Endodermal cell (in vitro differentiated cells): ENCODE results near the gene MTHFD2. TPM values are rescaled to one million over a fixed set of nuclear protein-coding genes. Genes with fewer than 3 reads are reported as not detected.

ENCODE experiments used
- DNase-seq: peaks from one replicate; pipeline ENCODE4 v3.0.0-alpha.2; 2017
- H3K27ac ChIP-seq: 2 replicates; pipeline ENCODE4 v1.5.1; 2013; ENCODE audit warnings: mild to moderate bottlenecking, low read depth, low read length, moderate library complexity
- H3K27me3 ChIP-seq: 2 replicates; pipeline ENCODE4 v1.6.1; 2013; ENCODE audit warnings: mild to moderate bottlenecking, low read length, moderate library complexity; ENCODE audit not compliant: insufficient read depth, control insufficient read depth, poor library complexity, severe bottlenecking
- H3K36me3 ChIP-seq: 2 replicates; pipeline ENCODE4 v1.7.0; 2013; ENCODE audit warnings: mild to moderate bottlenecking, low read length, moderate library complexity; ENCODE audit not compliant: control insufficient read depth, insufficient read depth
- H3K4me1 ChIP-seq: one replicate; pipeline ENCODE4 v1.7.0; 2013; ENCODE audit warnings: low read length; ENCODE audit not compliant: control insufficient read depth, insufficient read depth
- H3K4me3 ChIP-seq: 2 replicates; pipeline ENCODE4 v1.5.1; 2013; ENCODE audit warnings: mild to moderate bottlenecking, low read length, moderate library complexity
- H3K9ac ChIP-seq: 2 replicates; pipeline ENCODE4 v1.6.1; 2013; ENCODE audit warnings: mild to moderate bottlenecking, low read length, moderate library complexity; ENCODE audit not compliant: poor library complexity, severe bottlenecking; ENCODE audit errors: extremely low read depth
- H3K9me3 ChIP-seq: 2 replicates; pipeline ENCODE4 v1.6.1; 2013; ENCODE audit warnings: mild to moderate bottlenecking, low read length, moderate library complexity; ENCODE audit not compliant: control insufficient read depth
- H3K27ac Mint-ChIP-seq: 2 replicates; pipeline ENCODE4 v1.8.0; 2020; ENCODE audit warnings: mixed read lengths
- H3K27me3 Mint-ChIP-seq: 2 replicates; pipeline ENCODE4 v1.8.0; 2021; ENCODE audit warnings: mild to moderate bottlenecking, mixed read lengths; ENCODE audit not compliant: insufficient read depth
- H3K36me3 Mint-ChIP-seq: 2 replicates; pipeline ENCODE4 v1.8.0; 2020; ENCODE audit warnings: low read depth, mixed read lengths
- H3K4me1 Mint-ChIP-seq: 2 replicates; pipeline ENCODE4 v1.8.0; 2020; ENCODE audit warnings: mixed read lengths
- H3K4me3 Mint-ChIP-seq: 2 replicates; pipeline ENCODE4 v1.8.0; 2020; ENCODE audit warnings: mild to moderate bottlenecking, moderate library complexity, mixed read lengths
- H3K9me3 Mint-ChIP-seq: 2 replicates; pipeline ENCODE4 v1.8.0; 2020; ENCODE audit warnings: mild to moderate bottlenecking, mixed read lengths
- CTCF ChIP-seq: fragments of 200-600 bp; sonication (generic); conservative IDR thresholded peaks from 2 replicates; pipeline ENCODE4 v1.5.0; 2021; ENCODE audit warnings: antibody characterized with exemption, mild to moderate bottlenecking
- WGBS, 2 experiments: methylation state at CpG; one replicate each; pipeline versions ENCODE4 v1.1.5 to v1.1.7; 2013; ENCODE audit warnings: missing lambda C conversion rate in 2 of 2, mixed read lengths in 1 of 2; ENCODE audit not compliant: insufficient coverage in 1 of 2, insufficient read length in 1 of 2; 5-methylcytosine and 5-hydroxymethylcytosine counted together
- long read RNA-seq, 4 experiments: library from polyadenylated mRNA in 2 of 4; library from RNA in 1 of 4; library from capped mRNA in 1 of 4; stranded (forward) in 3 of 4; unstranded in 1 of 4; transcript quantifications; one replicate each; pipeline ENCODE4 v2.0.0, GENCODE V29; 2020 to 2021; ENCODE audit warnings: inconsistent platforms in 1 of 4
- polyA plus RNA-seq, 2 experiments: library from polyadenylated mRNA; stranded (reverse); fragments of 50-300 nt; gene quantifications; one replicate each; pipeline ENCODE4 v1.2.3, GENCODE V29; 2013
- total RNA-seq, 2 donors: library from RNA; stranded (reverse); fragmentation: NEBNext Ultra II Directional in 1 of 2; extraction: Animal tissue kit (Norgen Biotek cat#: 25700) in 1 of 2; gene quantifications; 2 replicates in 1 of 2; 3 replicates in 1 of 2; pipeline ENCODE4 v1.2.1, GENCODE V29; 2021

Gene MTHFD2
- 10 to 100 TPM; 77.4 to 84.5 TPM for total RNA-seq
- polyA plus RNA-seq (2013, experiment 1 of 2) = 104 TPM
- 72.4 TPM for polyA plus RNA-seq (2013, experiment 2 of 2)
- long read RNA-seq, experiment 1, full-length matches to known transcripts = 16 of 32 reads
- long read RNA-seq, experiment 1, partial matches to known transcripts = 7 of 32 reads
- long read RNA-seq, experiment 1, other reads (novel, unspliced or antisense) = 9 of 32 reads
- long read RNA-seq, experiment 2, full-length matches to known transcripts = 108 of 130 reads
- long read RNA-seq, experiment 2, partial matches to known transcripts = 6 of 130 reads
- long read RNA-seq, experiment 2, other reads (novel, unspliced or antisense) = 16 of 130 reads
- long read RNA-seq, experiment 3, full-length matches to known transcripts = 446 of 548 reads
- long read RNA-seq, experiment 3, partial matches to known transcripts = 8 of 548 reads
- long read RNA-seq, experiment 3, other reads (novel, unspliced or antisense) = 94 of 548 reads
- long read RNA-seq, experiment 4, full-length matches to known transcripts = 120 of 170 reads
- long read RNA-seq, experiment 4, partial matches to known transcripts = 30 of 170 reads
- long read RNA-seq, experiment 4, other reads (novel, unspliced or antisense) = 20 of 170 reads

- peak; percentile 98 for DNase-seq
- no peaks in the 10 kb centered on the region for H3K9me3 ChIP-seq
- WGBS, 2 experiments = 0 to 1% methylated on average over 27 to 96 of the region's 96 CpGs
- peak within 1 kb of the TSS; percentile 100 for H3K27ac ChIP-seq
- Mint-ChIP-seq H3K27ac (peak within 1 kb of the TSS; percentile 100), H3K4me3 (peak within 1 kb of the TSS; percentile 87), H3K36me3 (peaks cover 4% of the 10 kb centered on the region), H3K4me1 (peaks cover 21% of the 10 kb centered on the region), H3K9me3 (no peaks in the 10 kb centered on the region), H3K27me3 (peaks cover 11% of the 10 kb centered on the region)
- peaks cover 24% of the 10 kb centered on the region for H3K36me3 ChIP-seq
- TF ChIP-seq CTCF = peak; percentile 85
- H3K27me3 ChIP-seq = no peaks in the 10 kb centered on the region
- peak within 1 kb of the TSS; percentile 97 for H3K4me3 ChIP-seq
- H3K9ac ChIP-seq = peak within 1 kb of the TSS; percentile 98
- H3K4me1 ChIP-seq = peaks cover 3% of the 10 kb centered on the region
These were observed at the start of gene MTHFD2 for GRCh38 chr2:74198461-74199274. Gene MTHFD2 (plus strand): TSS chr2:74198615. CDS start chr2:74198642, 27 bp downstream.

- Mint-ChIP-seq H3K36me3 (peaks cover 17% of the 10 kb centered on the region), H3K27ac (no peak overlapping the region), H3K4me1 (no peaks in the 10 kb centered on the region), H3K4me3 (no peak overlapping the region), H3K27me3 (no peaks in the 10 kb centered on the region), H3K9me3 (no peaks in the 10 kb centered on the region)
- Histone ChIP-seq H3K9ac (no peak overlapping the region), H3K9me3 (no peaks in the 10 kb centered on the region), H3K27ac (no peak overlapping the region), H3K4me1 (peaks cover 3% of the 10 kb centered on the region), H3K36me3 (peaks cover 34% of the 10 kb centered on the region), H3K4me3 (peak overlapping the region; percentile 78), H3K27me3 (no peaks in the 10 kb centered on the region)
- WGBS, 2 experiments = 96 to 100% methylated on average over 1 to 5 of the region's 5 CpGs
- TF ChIP-seq CTCF = no peak
- DNase-seq = no peak
These were observed 49.2 kb upstream of the MTHFD2 start for GRCh38 chr2:74149247-74149525.

DNA sequence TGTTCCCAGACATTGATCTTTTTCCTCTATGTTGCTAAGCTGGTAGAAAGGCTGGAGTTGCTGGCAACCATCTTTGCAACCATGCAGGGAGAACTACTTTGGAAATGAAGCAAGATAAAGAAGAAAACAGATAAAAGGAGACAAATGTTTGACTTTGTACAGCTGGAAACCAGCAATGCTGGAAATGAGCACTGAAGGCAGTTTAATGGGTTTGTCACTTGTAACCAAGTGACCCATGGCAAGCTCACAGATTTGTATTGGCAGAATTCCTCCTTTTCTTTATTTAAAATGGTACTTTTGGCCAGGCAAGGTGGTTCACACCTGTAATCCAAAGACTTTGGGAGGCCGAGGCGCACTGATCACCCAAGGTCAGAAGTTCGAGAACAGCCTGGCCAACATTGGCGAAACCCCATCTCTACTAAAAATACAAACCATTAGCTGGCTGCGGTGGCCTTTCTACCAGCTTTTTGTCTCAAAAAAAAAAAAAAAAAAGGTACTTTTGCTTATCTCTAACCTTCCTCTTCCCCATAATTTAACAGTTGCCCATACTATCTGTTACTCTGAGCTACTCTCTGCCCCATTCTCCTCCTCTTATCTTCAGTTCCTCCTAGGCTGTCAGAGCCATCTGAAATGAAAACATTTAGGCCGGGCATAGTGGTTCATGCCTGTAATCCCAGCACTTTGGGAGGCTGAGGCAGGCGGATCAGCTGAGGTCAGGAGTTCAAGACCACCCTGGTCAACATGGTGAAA is 48.7 kb upstream of the MTHFD2 start:
- no peaks in the 10 kb centered on the region for H3K9me3 Mint-ChIP-seq
- H3K27me3 ChIP-seq = no peaks in the 10 kb centered on the region
- H3K36me3 Mint-ChIP-seq = peaks cover 20% of the 10 kb centered on the region
- peaks cover 39% of the 10 kb centered on the region for H3K36me3 ChIP-seq
- H3K4me3 ChIP-seq = no peak overlapping the region
- DNase-seq = no peak
- no peaks in the 10 kb centered on the region for H3K27me3 Mint-ChIP-seq
- no peaks in the 10 kb centered on the region for H3K4me1 Mint-ChIP-seq
- peaks cover 3% of the 10 kb centered on the region for H3K4me1 ChIP-seq
- TF ChIP-seq CTCF = no peak
- WGBS, 2 experiments = 88 to 97% methylated on average over 5 to 7 of the region's 7 CpGs
- no peak overlapping the region for H3K27ac Mint-ChIP-seq
- H3K4me3 Mint-ChIP-seq = no peak overlapping the region
- H3K9me3 ChIP-seq = no peaks in the 10 kb centered on the region
- H3K27ac ChIP-seq = no peak overlapping the region
- no peak overlapping the region for H3K9ac ChIP-seq
